Stimulated activated CD8-positive, alpha-beta memory T cell treated with anti-CD3 and anti-CD28 coated beads, Interleukin-15, amount 100 ng/mL, for 4 hours (primary cell): ENCODE results near the gene ADGRG6.

ENCODE experiments used
- DNase-seq, 2 donors: peaks; one replicate each; pipeline ENCODE4 v3.0.0-alpha.2; 2020; ENCODE audit warnings: low read depth in 2 of 2

The ADGRG6 gene

GRCh38 chr6:142291512-142291911 lies 10.3 kb upstream of the ADGRG6 start:
- DNase-seq: no peak

GRCh38 chr6:142292166-142292924 lies 9.5 kb upstream of the ADGRG6 start:
- DNase-seq: no peak

GRCh38 chr6:142293121-142293520 lies 8.7 kb upstream of the ADGRG6 start:
- DNase-seq: no peak

- DNase-seq: no peak
Observed at GRCh38 chr6:142294679-142295078, 7.1 kb upstream of the ADGRG6 start.

GRCh38 chr6:142296975-142297604 lies 4.7 kb upstream of the ADGRG6 start:
- DNase-seq: no peak

- no peak for DNase-seq
Observed at GRCh38 chr6:142297605-142297995, 4.2 kb upstream of the ADGRG6 start.

GRCh38 chr6:142297996-142298753 lies 3.6 kb upstream of the ADGRG6 start:
- DNase-seq: no peak

- DNase-seq: no peak
Observed at GRCh38 chr6:142300302-142300701, 1.5 kb upstream of the ADGRG6 start.

- no peak for DNase-seq
Observed at GRCh38 chr6:142300758-142301650, 803 bp upstream of the ADGRG6 start.

GRCh38 chr6:142302421-142303175 lies 791 bp downstream of the ADGRG6 start:
- no peak for DNase-seq

- no peak for DNase-seq
Observed at GRCh38 chr6:142303176-142303533, 1.3 kb downstream of the ADGRG6 start.

- no peak for DNase-seq
Observed at GRCh38 chr6:142304241-142304640, 2.4 kb downstream of the ADGRG6 start.

- DNase-seq: no peak
Observed at GRCh38 chr6:142306736-142307135, 4.9 kb downstream of the ADGRG6 start.

- no peak for DNase-seq
Observed at GRCh38 chr6:142307963-142308748, 6.3 kb downstream of the ADGRG6 start.

GRCh38 chr6:142309426-142309825 lies 7.6 kb downstream of the ADGRG6 start:
- DNase-seq: no peak

- DNase-seq: no peak
Observed at GRCh38 chr6:142313284-142313683, 11.5 kb downstream of the ADGRG6 start.

- DNase-seq: no peak
Observed at GRCh38 chr6:142316791-142317368, 15.1 kb downstream of the ADGRG6 start.

- no peak for DNase-seq
Observed at GRCh38 chr6:142318714-142319113, 16.9 kb downstream of the ADGRG6 start.

- DNase-seq: no peak
Observed at GRCh38 chr6:142320366-142320765, 18.6 kb downstream of the ADGRG6 start.

GRCh38 chr6:142321451-142321850 lies 19.6 kb downstream of the ADGRG6 start:
- no peak for DNase-seq
